Measurements from ENCODE around the gene AAK1.

The AAK1 gene

GRCh38 chr2:69597843-69598610 lies 45.5 kb downstream of the AAK1 start:
- DNase-seq (ENCODE audit: extremely low read depth, low read depth) = no peak
- TF ChIP-seq CTCF (IDR thresholded peaks at IDR 0.05; ENCODE audit: low read depth, low read length) = no peak

GRCh38 chr2:69597105-69597504 lies 46.4 kb downstream of the AAK1 start:
- no peak for DNase-seq (ENCODE audit: extremely low read depth, low read depth)
- no peak for TF ChIP-seq CTCF (IDR thresholded peaks at IDR 0.05; ENCODE audit: low read depth, low read length)

GRCh38 chr2:69594341-69594740 lies 49.2 kb downstream of the AAK1 start:
- no peak for TF ChIP-seq CTCF (IDR thresholded peaks at IDR 0.05; ENCODE audit: low read depth, low read length)
- no peak for DNase-seq (ENCODE audit: extremely low read depth, low read depth)

GRCh38 chr2:69592511-69592910 lies 51.0 kb downstream of the AAK1 start:
- TF ChIP-seq CTCF (IDR thresholded peaks at IDR 0.05; ENCODE audit: low read depth, low read length) = no peak
- no peak for DNase-seq (ENCODE audit: extremely low read depth, low read depth)

- DNase-seq (ENCODE audit: extremely low read depth, low read depth) = no peak
- TF ChIP-seq CTCF (IDR thresholded peaks at IDR 0.05; ENCODE audit: low read depth, low read length) = no peak
These were observed 53.4 kb downstream of the AAK1 start for GRCh38 chr2:69589973-69590652.

- no peak for DNase-seq (ENCODE audit: extremely low read depth, low read depth)
- TF ChIP-seq CTCF (IDR thresholded peaks at IDR 0.05; ENCODE audit: low read depth, low read length) = no peak
These were observed 54.6 kb downstream of the AAK1 start for GRCh38 chr2:69588945-69589344.

- no peak for TF ChIP-seq CTCF (IDR thresholded peaks at IDR 0.05; ENCODE audit: low read depth, low read length)
- no peak for DNase-seq (ENCODE audit: extremely low read depth, low read depth)
These were observed 55.1 kb downstream of the AAK1 start for GRCh38 chr2:69588403-69588802.
